ENCODE results near the gene DMRT3.

The DMRT3 gene

GRCh38 chr9:976258-976942 is at the start of gene DMRT3:
TSS of gene DMRT3 (plus strand) at chr9:976655. CDS start at chr9:977002, 347 bp downstream.
- Histone ChIP-seq H3K27me3 (ENCODE audit: control insufficient read depth in 2 of 2, insufficient read depth in 2 of 2, low read length in 2 of 2) (peaks cover 76 to 79% of the 10 kb centered on the region in 2 donors), H3K36me3 (ENCODE audit: control insufficient read depth in 2 of 2, insufficient read depth in 2 of 2, low read length in 2 of 2) (no peaks in the 10 kb centered on the region), H3K9me3 (ENCODE audit: control insufficient read depth in 2 of 2, low read length in 2 of 2) (no peaks in the 10 kb centered on the region), H3K27ac (ENCODE audit: low read depth in 2 of 2, low read length in 2 of 2) (no peak within 1 kb of the TSS), H3K4me1 (ENCODE audit: control insufficient read depth in 2 of 2, insufficient read depth in 2 of 2, low read length in 2 of 2) (peaks cover 0 to 11% of the 10 kb centered on the region in 2 donors), H3K9ac (ENCODE audit: low read depth in 1 of 2, low read length in 2 of 2) (no peak within 1 kb of the TSS), H3K4me3 (ENCODE audit: low read length in 2 of 2) (no peak within 1 kb of the TSS)

GRCh38 chr9:926976-927375 is 49.5 kb upstream of the DMRT3 start:
- H3K36me3 ChIP-seq (ENCODE audit: control insufficient read depth in 2 of 2, insufficient read depth in 2 of 2, low read length in 2 of 2) = no peaks in the 10 kb centered on the region
- no peaks in the 10 kb centered on the region for H3K9me3 ChIP-seq (ENCODE audit: control insufficient read depth in 2 of 2, low read length in 2 of 2)
- H3K4me3 ChIP-seq (ENCODE audit: low read length in 2 of 2) = no peak overlapping the region
- no peaks in the 10 kb centered on the region for H3K4me1 ChIP-seq (ENCODE audit: control insufficient read depth in 2 of 2, insufficient read depth in 2 of 2, low read length in 2 of 2)
- no peak overlapping the region for H3K27ac ChIP-seq (ENCODE audit: low read depth in 2 of 2, low read length in 2 of 2)
- H3K27me3 ChIP-seq (ENCODE audit: control insufficient read depth in 2 of 2, insufficient read depth in 2 of 2, low read length in 2 of 2) = peaks cover 0 to 6% of the 10 kb centered on the region in 2 donors
- H3K9ac ChIP-seq (ENCODE audit: low read depth in 1 of 2, low read length in 2 of 2) = no peak overlapping the region

GRCh38 chr9:928363-929042 is 48.0 kb upstream of the DMRT3 start:
- no peak overlapping the region for H3K27ac ChIP-seq (ENCODE audit: low read depth in 2 of 2, low read length in 2 of 2)
- H3K27me3 ChIP-seq (ENCODE audit: control insufficient read depth in 2 of 2, insufficient read depth in 2 of 2, low read length in 2 of 2) = peaks cover 0 to 9% of the 10 kb centered on the region in 2 donors
- no peak overlapping the region for H3K4me3 ChIP-seq (ENCODE audit: low read length in 2 of 2)
- no peak overlapping the region for H3K9ac ChIP-seq (ENCODE audit: low read depth in 1 of 2, low read length in 2 of 2)
- no peaks in the 10 kb centered on the region for H3K9me3 ChIP-seq (ENCODE audit: control insufficient read depth in 2 of 2, low read length in 2 of 2)
- no peaks in the 10 kb centered on the region for H3K4me1 ChIP-seq (ENCODE audit: control insufficient read depth in 2 of 2, insufficient read depth in 2 of 2, low read length in 2 of 2)
- H3K36me3 ChIP-seq (ENCODE audit: control insufficient read depth in 2 of 2, insufficient read depth in 2 of 2, low read length in 2 of 2) = no peaks in the 10 kb centered on the region

GRCh38 chr9:929719-930118 is 46.7 kb upstream of the DMRT3 start:
- Histone ChIP-seq H3K36me3 (ENCODE audit: control insufficient read depth in 2 of 2, insufficient read depth in 2 of 2, low read length in 2 of 2) (no peaks in the 10 kb centered on the region), H3K27ac (ENCODE audit: low read depth in 2 of 2, low read length in 2 of 2) (no peak overlapping the region), H3K9me3 (ENCODE audit: control insufficient read depth in 2 of 2, low read length in 2 of 2) (no peaks in the 10 kb centered on the region), H3K27me3 (ENCODE audit: control insufficient read depth in 2 of 2, insufficient read depth in 2 of 2, low read length in 2 of 2) (peaks cover 0 to 15% of the 10 kb centered on the region in 2 donors), H3K4me1 (ENCODE audit: control insufficient read depth in 2 of 2, insufficient read depth in 2 of 2, low read length in 2 of 2) (no peaks in the 10 kb centered on the region), H3K9ac (ENCODE audit: low read depth in 1 of 2, low read length in 2 of 2) (no peak overlapping the region), H3K4me3 (ENCODE audit: low read length in 2 of 2) (no peak overlapping the region)

GRCh38 chr9:933356-933755 is 43.1 kb upstream of the DMRT3 start:
- no peak overlapping the region for H3K9ac ChIP-seq (ENCODE audit: low read depth in 1 of 2, low read length in 2 of 2)
- H3K27me3 ChIP-seq (ENCODE audit: control insufficient read depth in 2 of 2, insufficient read depth in 2 of 2, low read length in 2 of 2) = peaks cover 8 to 25% of the 10 kb centered on the region in 2 donors
- no peaks in the 10 kb centered on the region for H3K4me1 ChIP-seq (ENCODE audit: control insufficient read depth in 2 of 2, insufficient read depth in 2 of 2, low read length in 2 of 2)
- H3K4me3 ChIP-seq (ENCODE audit: low read length in 2 of 2) = no peak overlapping the region
- no peaks in the 10 kb centered on the region for H3K36me3 ChIP-seq (ENCODE audit: control insufficient read depth in 2 of 2, insufficient read depth in 2 of 2, low read length in 2 of 2)
- no peak overlapping the region for H3K27ac ChIP-seq (ENCODE audit: low read depth in 2 of 2, low read length in 2 of 2)
- H3K9me3 ChIP-seq (ENCODE audit: control insufficient read depth in 2 of 2, low read length in 2 of 2) = no peaks in the 10 kb centered on the region

GRCh38 chr9:935348-935965 is 41.0 kb upstream of the DMRT3 start:
- Histone ChIP-seq H3K9me3 (ENCODE audit: control insufficient read depth in 2 of 2, low read length in 2 of 2) (peaks cover 0 to 2% of the 10 kb centered on the region in 2 donors), H3K27me3 (ENCODE audit: control insufficient read depth in 2 of 2, insufficient read depth in 2 of 2, low read length in 2 of 2) (peaks cover 10 to 24% of the 10 kb centered on the region in 2 donors), H3K4me1 (ENCODE audit: control insufficient read depth in 2 of 2, insufficient read depth in 2 of 2, low read length in 2 of 2) (no peaks in the 10 kb centered on the region), H3K9ac (ENCODE audit: low read depth in 1 of 2, low read length in 2 of 2) (no peak overlapping the region), H3K27ac (ENCODE audit: low read depth in 2 of 2, low read length in 2 of 2) (no peak overlapping the region), H3K36me3 (ENCODE audit: control insufficient read depth in 2 of 2, insufficient read depth in 2 of 2, low read length in 2 of 2) (no peaks in the 10 kb centered on the region), H3K4me3 (ENCODE audit: low read length in 2 of 2) (no peak overlapping the region)

GRCh38 chr9:942805-943580 is 33.5 kb upstream of the DMRT3 start:
- Histone ChIP-seq H3K4me1 (ENCODE audit: control insufficient read depth in 2 of 2, insufficient read depth in 2 of 2, low read length in 2 of 2) (no peaks in the 10 kb centered on the region), H3K9ac (ENCODE audit: low read depth in 1 of 2, low read length in 2 of 2) (no peak overlapping the region), H3K27ac (ENCODE audit: low read depth in 2 of 2, low read length in 2 of 2) (no peak overlapping the region), H3K36me3 (ENCODE audit: control insufficient read depth in 2 of 2, insufficient read depth in 2 of 2, low read length in 2 of 2) (no peaks in the 10 kb centered on the region), H3K27me3 (ENCODE audit: control insufficient read depth in 2 of 2, insufficient read depth in 2 of 2, low read length in 2 of 2) (peaks cover 0 to 13% of the 10 kb centered on the region in 2 donors), H3K4me3 (ENCODE audit: low read length in 2 of 2) (no peak overlapping the region), H3K9me3 (ENCODE audit: control insufficient read depth in 2 of 2, low read length in 2 of 2) (peaks cover 0 to 2% of the 10 kb centered on the region in 2 donors)

GRCh38 chr9:947985-948384 is 28.5 kb upstream of the DMRT3 start:
- Histone ChIP-seq H3K9ac (ENCODE audit: low read depth in 1 of 2, low read length in 2 of 2) (no peak overlapping the region), H3K27me3 (ENCODE audit: control insufficient read depth in 2 of 2, insufficient read depth in 2 of 2, low read length in 2 of 2) (peaks cover 14 to 20% of the 10 kb centered on the region in 2 donors), H3K27ac (ENCODE audit: low read depth in 2 of 2, low read length in 2 of 2) (no peak overlapping the region), H3K9me3 (ENCODE audit: control insufficient read depth in 2 of 2, low read length in 2 of 2) (no peaks in the 10 kb centered on the region), H3K4me1 (ENCODE audit: control insufficient read depth in 2 of 2, insufficient read depth in 2 of 2, low read length in 2 of 2) (no peaks in the 10 kb centered on the region), H3K36me3 (ENCODE audit: control insufficient read depth in 2 of 2, insufficient read depth in 2 of 2, low read length in 2 of 2) (no peaks in the 10 kb centered on the region), H3K4me3 (ENCODE audit: low read length in 2 of 2) (no peak overlapping the region)

- Histone ChIP-seq H3K4me3 (ENCODE audit: low read length in 2 of 2) (no peak overlapping the region), H3K27ac (ENCODE audit: low read depth in 2 of 2, low read length in 2 of 2) (no peak overlapping the region), H3K36me3 (ENCODE audit: control insufficient read depth in 2 of 2, insufficient read depth in 2 of 2, low read length in 2 of 2) (no peaks in the 10 kb centered on the region), H3K9me3 (ENCODE audit: control insufficient read depth in 2 of 2, low read length in 2 of 2) (no peaks in the 10 kb centered on the region), H3K27me3 (ENCODE audit: control insufficient read depth in 2 of 2, insufficient read depth in 2 of 2, low read length in 2 of 2) (peaks cover 14 to 20% of the 10 kb centered on the region in 2 donors), H3K4me1 (ENCODE audit: control insufficient read depth in 2 of 2, insufficient read depth in 2 of 2, low read length in 2 of 2) (no peaks in the 10 kb centered on the region), H3K9ac (ENCODE audit: low read depth in 1 of 2, low read length in 2 of 2) (no peak overlapping the region)
Observed at GRCh38 chr9:948497-948896, 28.0 kb upstream of the DMRT3 start.

Measured in mucosa of rectum (tissue), 2 donors.